GM18909 (cell line): ENCODE measurements around the gene DRD4.

Experiments
- ATAC-seq: cut with Tn5 transposase; IDR thresholded peaks from one replicate; pipeline ENCODE4 v1.9.1; 2021; ENCODE audit warnings: mild to moderate bottlenecking; ENCODE audit not compliant: unreplicated experiment, poor library complexity

DRD4 gene

DNA sequence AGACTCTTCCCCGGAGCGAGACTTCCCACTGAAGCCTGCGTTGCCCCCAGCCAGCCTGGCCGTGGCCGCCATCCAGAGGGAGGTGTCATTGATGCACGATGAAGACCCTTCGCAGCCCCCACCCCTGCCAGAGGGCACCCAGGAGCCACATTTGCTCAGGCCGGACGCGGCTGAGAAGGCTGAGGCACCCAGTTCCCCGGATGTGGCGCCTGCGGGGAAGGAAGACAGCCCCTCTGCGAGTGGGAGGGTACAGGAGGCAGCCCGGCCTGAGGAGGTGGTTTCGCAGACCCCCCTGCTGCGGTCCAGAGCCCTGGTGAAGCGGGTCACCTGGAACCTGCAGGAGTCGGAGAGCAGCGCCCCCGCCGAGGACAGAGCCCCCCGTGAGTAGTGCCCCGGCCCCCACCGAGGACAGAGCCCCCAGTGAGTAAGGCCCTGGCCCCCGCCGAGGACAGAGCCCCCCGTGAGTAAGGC is 27.7 kb upstream of the DRD4 start:
- no peak for ATAC-seq

- ATAC-seq = no peak
These were observed 26.8 kb upstream of the DRD4 start for GRCh38 chr11:610146-610801.

DNA sequence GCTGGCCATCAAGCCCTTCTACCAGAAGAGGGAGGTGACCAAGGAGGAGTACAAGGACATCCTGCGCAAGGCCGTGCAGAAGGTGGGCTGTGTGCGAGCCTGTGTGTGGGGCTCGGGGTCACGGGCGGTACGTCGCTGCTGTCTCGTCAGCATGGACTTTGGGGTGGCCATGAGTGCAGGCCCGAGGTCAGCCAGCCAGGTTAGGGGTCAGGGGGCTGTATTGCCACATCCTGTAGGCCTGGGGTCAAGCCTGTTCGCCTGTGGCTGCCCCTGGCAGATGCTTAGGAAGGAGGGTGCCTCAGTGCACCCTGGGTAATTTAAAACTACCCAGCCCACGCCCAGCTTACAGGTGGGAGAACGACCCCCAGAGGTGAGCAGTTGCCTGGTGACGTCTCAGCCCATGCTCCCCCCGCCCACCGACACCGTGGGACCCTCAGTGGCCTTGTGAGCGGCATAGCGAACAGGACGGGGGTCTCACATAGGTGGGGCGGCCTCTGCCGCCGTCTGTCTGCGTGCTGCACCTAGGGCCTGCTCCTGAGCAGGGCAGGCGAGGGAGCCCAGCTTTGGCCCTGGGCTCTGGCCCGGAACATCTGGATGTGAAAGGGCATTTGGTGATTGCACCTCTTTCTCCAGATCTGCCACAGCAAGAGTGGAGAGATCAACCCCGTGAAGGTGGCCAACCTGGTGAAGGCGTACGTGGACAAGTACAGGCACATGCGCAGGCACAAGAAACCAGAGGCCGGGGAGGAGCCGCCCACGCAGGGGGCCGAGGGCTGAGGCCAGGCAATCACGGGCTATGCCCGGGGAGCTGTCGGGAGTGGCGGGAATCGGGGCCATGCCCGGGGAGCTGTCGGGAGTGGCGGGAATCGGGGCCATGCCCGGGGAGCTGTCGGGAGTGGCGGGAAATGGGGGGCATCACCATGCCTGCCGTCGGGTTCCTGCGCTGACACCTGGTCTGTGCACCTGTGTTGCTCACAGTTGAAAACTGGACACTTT is 25.8 kb upstream of the DRD4 start:
- no peak for ATAC-seq

DNA sequence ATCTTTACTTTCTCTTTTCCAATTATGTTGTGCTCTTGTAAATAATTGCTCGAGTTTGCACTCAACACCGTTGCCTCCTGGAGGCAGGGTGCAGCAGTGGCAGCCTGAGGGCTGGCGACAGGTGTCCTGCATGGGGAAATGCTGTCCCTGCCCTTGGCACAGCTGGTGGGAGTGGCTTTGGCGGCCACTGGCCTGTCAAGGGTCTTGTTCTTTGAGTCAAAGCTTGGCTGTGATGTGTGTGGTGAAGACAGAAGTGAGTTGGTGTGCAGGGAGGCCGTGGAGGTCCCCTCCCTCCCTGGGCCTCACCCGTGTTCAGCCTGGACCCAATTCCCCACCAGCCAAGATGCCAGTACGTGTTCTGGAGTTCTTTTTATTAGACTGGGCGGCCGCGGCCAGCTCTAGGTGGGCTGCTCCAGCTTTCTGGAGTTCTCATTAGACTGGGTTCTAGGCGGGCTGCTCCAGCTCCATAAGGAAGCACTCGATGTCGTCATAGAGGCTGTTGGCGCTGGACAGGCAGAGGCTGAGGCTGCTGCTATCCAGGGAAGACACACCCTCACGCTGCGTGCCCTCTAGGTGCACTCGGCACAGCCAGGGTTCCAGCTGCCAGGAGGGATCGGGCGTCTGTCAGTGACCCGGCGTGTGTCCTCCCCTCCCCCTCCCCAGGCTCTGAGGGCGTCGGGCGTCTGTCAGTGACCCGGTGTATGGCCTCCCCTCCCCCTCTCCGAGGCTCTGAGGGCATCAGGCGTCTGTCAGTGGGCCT is 24.7 kb upstream of the DRD4 start:
- ATAC-seq = no peak

GRCh38 chr11:612961-613300 is 24.1 kb upstream of the DRD4 start:
- ATAC-seq = no peak

DNA sequence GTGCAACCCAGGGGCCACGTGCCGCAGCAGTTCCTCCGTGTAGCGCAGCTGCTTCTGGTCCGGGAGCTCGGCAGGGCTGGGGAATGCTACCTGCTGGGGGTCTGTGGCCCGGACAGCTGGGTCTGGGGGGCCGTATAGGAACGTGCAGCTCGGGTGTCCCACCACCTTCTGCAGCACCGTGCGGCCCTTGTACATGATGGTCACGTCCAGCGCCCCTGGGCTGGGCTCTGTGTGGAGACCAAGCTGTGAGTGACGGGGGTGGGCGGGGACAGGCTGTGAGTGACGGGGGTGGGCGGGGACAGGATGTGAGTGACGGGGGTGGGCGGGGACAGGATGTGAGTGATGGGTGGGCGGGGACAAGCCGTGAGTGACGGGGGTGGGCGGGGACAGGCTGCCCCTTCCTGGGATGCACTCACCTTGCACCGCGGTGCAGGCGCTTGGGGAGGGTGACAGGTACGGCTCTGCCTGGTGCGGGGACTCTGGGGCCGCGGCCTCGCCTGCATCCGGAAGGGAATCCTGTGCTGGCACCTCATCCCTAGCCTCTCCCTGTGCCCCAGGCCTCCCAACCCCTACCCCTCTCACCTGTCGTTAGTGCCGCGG is 23.6 kb upstream of the DRD4 start:
- no peak for ATAC-seq

GRCh38 chr11:614021-614622 is 22.9 kb upstream of the DRD4 start:
- ATAC-seq = no peak

GRCh38 chr11:614623-615503 is 22.2 kb upstream of the DRD4 start:
- peak; percentile 1 for ATAC-seq

- peak; percentile 72 for ATAC-seq
These were observed 21.4 kb upstream of the DRD4 start, which contains the start of gene IRF7 for GRCh38 chr11:615504-616319. Gene IRF7, minus strand, starts transcription at chr11:615950. Its CDS starts 586 bp downstream, at chr11:615364.

GRCh38 chr11:616320-617198 is 20.5 kb upstream of the DRD4 start:
- ATAC-seq = no peak

DNA sequence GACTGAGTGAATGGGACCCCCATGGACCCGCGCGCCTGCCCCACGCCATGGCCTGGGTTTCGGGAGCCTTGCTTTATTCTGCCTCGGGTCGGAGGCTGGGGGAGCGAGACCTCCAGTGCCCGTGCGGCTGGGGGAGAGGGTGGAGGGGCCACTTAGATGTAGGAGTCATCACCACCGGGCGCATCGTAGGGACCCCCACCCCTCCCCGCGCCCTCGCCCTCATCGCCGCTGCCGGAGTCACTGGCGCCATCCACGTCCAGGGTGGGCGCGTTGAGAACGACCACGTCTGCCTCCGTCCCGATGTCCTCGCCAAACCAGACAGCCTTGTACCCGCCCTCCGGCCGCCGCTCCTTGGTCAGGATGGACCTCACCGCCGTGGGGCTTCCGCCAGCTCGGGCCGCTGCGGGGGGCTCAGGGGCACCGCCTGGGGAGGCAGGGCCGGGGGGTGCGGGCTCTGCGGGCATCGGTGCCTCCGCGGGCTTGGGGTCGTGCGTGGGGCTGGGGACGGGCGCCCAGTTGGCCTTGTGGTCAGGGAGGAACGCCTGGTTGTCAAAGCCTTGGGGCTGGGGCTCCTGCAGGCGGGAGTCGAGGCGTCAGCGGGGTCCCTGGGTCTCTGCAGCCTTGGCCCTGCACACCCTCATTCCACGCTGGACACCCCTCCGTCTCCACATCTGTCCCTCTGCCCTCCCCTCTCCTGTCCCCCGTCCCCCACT is 19.7 kb upstream of the DRD4 start:
- no peak for ATAC-seq

GRCh38 chr11:617912-618682 is 19.0 kb upstream of the DRD4 start:
- ATAC-seq = no peak

GRCh38 chr11:618856-619627 is 18.0 kb upstream of the DRD4 start:
- ATAC-seq = no peak

DNA sequence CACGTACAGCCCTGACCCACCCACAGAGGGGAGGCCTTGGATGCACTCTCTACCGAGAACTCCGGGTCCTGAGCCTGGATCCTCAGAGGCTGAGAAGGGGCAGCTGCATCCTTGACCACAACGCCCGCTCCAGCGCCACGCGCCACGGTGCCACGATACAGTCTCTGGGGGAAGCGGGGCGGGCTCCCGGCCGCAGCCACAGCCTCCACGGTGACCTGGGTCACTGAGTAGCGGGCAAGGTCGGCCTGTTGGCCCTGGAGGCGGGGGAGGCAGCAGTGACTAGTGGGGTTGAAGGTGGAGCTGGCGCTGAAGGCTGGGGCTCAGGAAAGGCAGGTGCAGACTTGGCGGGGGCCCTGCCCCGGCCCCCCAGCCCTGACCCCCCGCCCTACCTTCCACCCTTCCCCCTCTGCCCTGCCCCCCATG is 17.4 kb upstream of the DRD4 start:
- ATAC-seq = no peak

- no peak for ATAC-seq
These were observed 16.9 kb upstream of the DRD4 start for GRCh38 chr11:620201-620600.
